GM10248 (cell line): ENCODE results near the gene CCDC63.

Experiments used
- CTCF ChIA-PET: fragments of 300-600 bp; sonication (Branson Sonifier 250); formaldehyde crosslinking; extraction: SDS; loops from one replicate; lab custom pipeline; 2021; ENCODE audit warnings: antibody characterized with exemption; lab: Yijun Ruan, JAX
- POLR2A ChIA-PET: fragments of 350-650 bp; sonication (Branson Sonifier 250); formaldehyde crosslinking; extraction: SDS; loops from one replicate; lab custom pipeline; 2020; ENCODE audit warnings: antibody characterized with exemption; lab: Yijun Ruan, JAX
- DNase-seq: peaks from one replicate; pipeline ENCODE4 v3.0.0; 2012; ENCODE audit errors: extremely low spot score
- CTCF ChIP-seq: IDR thresholded peaks from 2 replicates; pipeline ENCODE4 v1.5.1; 2012; ENCODE audit warnings: mild to moderate bottlenecking, low read depth; ENCODE audit errors: extremely low read depth, missing control alignments, control extremely low read depth

CCDC63 gene

GRCh38 chr12:110919720-110920119 lies 72.9 kb downstream of the CCDC63 start:
- CTCF ChIA-PET = no interaction called here
- TF ChIP-seq CTCF = no peak
- no peak for DNase-seq
- POLR2A ChIA-PET = no interaction called here

- DNase-seq = no peak
- TF ChIP-seq CTCF = no peak
- ChIA-PET CTCF (no interaction called here), POLR2A (interaction anchor here (0.5 kb wide), 1 partner anchor 714 kb away, joined by 3 read pairs; no protein-coding TSS in a partner anchor)
Measured at GRCh38 chr12:110920324-110920910, 73.6 kb downstream of the CCDC63 start, which contains the start of gene MYL2. Gene MYL2 (minus strand): TSS chr12:110920579. CDS start chr12:110920529, 50 bp downstream.

GRCh38 chr12:110921262-110921661 lies 74.5 kb downstream of the CCDC63 start:
- TF ChIP-seq CTCF = no peak
- ChIA-PET CTCF (interaction anchor here (1.2 kb wide), 1 partner anchor 9 kb away, joined by 4 read pairs; no protein-coding TSS in a partner anchor), POLR2A (no interaction called here)
- DNase-seq = no peak

- no peak for TF ChIP-seq CTCF
- ChIA-PET POLR2A (no interaction called here), CTCF (no interaction called here)
- no peak for DNase-seq
Measured at GRCh38 chr12:110922652-110923051, 75.9 kb downstream of the CCDC63 start.

- CTCF ChIA-PET = no interaction called here
- TF ChIP-seq CTCF = no peak
- DNase-seq = no peak
- POLR2A ChIA-PET = no interaction called here
Measured at GRCh38 chr12:110923192-110923591, 76.4 kb downstream of the CCDC63 start.

- no peak for DNase-seq
- ChIA-PET CTCF (interaction anchor here (1.3 kb wide), 1 partner anchor 32 kb away, joined by 3 read pairs; no protein-coding TSS in a partner anchor), POLR2A (no interaction called here)
- TF ChIP-seq CTCF = no peak
Measured at GRCh38 chr12:110923692-110924334, 77.0 kb downstream of the CCDC63 start.
